ENCODE data around the gene VDR.
"Not testable (repeated sequence)": the region's sequence is repeated elsewhere in the genome, so short reads cannot be mapped to it uniquely, and the experiment has no call there.

Gene VDR

DNA sequence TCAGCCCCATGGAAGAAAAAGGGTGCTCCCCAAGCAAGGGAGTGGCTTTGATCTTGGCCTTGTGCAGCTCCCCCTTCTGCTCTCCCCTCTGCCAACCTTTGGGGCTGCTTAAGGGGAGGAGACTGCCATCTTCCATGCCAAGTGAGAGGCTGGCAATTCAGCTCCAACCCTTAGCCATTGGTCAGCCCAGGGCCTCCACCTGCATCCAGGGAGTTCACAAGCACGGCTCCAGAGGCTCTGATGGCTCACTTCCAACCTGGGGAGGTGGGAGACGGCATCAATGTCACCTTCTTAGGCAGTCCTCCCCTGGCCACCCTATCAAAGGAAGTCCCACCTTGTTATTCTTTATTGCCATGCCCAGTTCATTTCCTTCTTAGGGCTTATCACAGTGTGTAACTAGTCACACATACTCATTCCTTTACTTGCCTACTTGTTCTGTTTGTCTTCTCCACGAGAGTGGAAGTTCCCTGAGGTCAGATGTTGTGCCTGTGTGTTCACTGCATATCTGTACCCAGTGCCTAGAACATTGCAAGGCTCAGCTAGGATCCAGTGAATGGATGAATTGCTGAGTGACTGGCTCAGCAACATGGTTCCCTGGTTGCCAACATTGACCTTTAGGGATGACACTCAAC, 90.1 kb downstream of the VDR start:
- no peak for DNase-seq (ENCODE audit: low read depth, low spot score)

DNA sequence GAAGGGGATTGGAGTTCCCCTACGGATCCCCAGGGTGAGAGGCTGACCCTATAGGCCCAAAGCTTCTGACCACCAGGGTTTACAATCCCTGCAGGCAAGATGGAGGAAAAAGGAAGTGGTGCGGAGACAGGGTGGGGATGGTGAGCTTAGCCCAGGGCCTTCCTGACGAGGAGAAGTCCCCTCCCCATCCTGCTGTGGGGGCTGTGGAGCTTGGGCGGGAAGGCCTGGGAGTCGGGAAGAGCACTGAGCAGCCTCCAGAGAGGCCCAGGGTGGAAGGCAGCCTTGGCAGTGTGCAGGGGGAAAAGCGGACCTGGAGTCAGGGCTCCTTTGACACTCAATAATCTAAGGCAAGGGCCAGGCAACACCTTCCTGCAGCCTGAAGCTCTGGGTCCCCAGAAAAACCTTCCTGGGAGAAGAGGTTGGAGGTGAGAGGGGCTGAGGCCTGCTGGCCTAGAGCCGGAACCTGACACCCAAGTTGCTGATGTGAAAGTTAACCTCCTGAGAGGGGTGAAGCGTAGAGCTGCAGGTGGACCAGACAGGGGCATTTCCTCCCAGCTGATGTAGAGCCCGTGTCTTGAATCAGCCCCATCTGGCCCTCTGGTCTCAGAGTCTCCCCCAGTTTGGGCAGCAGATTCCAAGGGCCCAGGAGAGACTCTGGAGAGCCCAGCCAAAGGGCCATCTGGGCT, 91.1 kb downstream of the VDR start:
- peak; percentile 76 for DNase-seq (ENCODE audit: low read depth, low spot score)

DNA sequence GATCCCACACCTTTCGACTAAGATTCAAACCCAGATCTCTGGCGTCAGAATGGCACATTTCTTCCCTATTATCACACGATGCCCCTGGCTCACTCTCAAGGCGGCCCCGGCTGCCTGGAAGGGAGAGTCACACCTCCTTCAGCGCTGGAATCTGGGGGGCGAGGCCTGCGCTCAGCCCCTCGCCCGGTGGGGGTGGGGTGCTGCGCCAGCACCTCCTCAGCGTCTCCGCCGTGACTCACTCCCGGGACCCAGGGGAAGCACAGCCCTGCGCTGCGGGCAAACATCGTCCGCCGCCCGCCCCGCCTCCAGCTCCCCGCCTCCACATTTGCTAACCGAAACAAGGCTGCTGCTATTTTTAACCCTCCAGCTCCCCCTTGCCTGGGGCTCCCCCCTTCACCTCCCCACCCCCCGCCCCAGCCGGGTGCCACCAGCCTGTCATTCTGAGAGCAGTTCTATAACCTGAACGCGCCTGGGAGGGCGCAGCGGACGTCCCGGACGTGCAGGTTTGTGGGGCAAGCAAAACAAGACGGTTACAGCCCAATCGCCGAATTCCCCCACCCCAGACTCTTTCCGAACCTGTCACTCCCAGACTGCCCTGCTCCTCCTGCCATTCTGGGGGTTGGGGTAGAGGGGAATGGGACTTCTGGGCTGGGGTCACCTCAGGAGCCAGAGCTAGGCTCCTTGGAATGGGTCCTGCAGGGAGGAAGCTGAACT, 91.8 kb downstream of the VDR start:
- DNase-seq (ENCODE audit: low read depth, low spot score): peak; percentile 90

DNA sequence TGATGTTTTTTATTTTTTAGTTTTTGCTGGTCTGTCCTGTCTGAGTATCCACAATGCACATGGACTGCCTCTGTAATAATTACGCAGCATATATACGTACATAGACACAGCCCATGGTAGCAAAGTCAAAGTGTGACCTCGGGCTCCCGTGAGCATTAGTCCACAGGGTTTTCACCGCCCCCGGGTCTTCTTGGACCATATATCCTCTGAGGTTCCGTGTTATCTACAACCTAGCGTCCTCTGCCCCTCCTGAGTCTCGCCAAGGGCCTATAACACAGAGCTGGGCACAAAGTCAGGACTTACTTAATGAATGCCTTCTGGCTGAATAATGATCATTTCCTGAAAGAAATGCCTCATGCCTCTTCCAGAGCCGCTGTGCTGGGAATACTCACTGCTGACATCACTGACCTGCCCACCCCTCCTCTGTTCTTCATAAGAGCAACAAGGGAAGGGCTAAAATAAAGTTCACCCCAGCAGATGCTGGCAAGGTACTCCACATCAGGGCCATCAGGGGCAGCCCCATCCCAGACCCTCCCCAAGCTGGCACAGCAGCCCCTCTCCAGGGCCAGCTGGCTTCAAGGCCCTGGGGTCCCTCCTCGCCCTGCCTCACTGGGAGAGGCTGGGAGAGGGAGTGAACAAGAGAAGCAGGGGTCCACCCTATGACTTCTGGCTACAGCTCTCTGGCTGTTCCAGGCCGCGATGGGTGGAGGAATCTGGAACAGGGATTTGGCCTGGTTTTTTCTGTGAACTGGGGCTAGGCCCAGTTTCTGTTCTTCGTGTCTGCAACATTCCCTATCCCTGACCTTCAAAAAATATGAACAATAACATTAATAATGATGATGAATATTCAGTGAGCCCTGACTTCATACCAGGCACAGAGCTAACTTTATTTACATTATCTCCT, 93.0 kb downstream of the VDR start:
- DNase-seq (ENCODE audit: low read depth, low spot score): peak; percentile 39

DNA sequence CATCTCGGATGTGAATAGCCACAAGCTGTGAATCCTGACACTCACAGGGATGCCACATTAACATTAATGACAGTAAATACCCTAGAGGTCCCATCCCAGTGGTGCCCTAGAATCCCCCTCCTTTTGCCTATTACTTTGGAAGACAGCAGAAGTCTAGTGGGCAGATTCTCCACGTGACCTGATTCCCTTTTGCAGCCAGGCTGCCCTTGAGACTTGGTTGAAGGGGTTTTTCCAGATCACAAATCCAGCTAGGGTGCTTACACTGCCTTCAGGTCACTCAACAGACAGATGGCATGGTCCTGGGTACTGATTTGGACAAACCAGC, 93.8 kb downstream of the VDR start:
- DNase-seq (ENCODE audit: low read depth, low spot score): peak; percentile 70

DNA sequence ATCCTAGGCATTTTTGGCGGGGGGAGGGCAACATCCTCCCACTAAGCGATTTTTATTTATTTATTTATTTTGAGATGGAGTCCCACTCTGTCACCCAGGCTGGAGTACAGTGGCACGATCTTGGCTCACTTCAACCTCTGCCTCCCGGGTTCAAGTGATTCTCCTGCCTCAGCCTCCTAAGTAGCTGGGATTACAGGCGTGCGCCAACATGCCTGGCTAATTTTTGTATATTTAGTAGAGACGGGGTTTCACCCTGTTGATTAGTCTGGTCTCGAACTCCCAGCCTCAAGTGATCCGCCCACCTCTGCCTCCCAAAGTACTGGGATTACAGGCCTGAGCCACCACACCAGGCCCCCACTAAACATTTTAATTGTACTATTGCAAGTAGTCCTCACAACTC, 95.3 kb downstream of the VDR start:
- DNase-seq (ENCODE audit: low read depth, low spot score): not testable (repeated sequence)

DNA sequence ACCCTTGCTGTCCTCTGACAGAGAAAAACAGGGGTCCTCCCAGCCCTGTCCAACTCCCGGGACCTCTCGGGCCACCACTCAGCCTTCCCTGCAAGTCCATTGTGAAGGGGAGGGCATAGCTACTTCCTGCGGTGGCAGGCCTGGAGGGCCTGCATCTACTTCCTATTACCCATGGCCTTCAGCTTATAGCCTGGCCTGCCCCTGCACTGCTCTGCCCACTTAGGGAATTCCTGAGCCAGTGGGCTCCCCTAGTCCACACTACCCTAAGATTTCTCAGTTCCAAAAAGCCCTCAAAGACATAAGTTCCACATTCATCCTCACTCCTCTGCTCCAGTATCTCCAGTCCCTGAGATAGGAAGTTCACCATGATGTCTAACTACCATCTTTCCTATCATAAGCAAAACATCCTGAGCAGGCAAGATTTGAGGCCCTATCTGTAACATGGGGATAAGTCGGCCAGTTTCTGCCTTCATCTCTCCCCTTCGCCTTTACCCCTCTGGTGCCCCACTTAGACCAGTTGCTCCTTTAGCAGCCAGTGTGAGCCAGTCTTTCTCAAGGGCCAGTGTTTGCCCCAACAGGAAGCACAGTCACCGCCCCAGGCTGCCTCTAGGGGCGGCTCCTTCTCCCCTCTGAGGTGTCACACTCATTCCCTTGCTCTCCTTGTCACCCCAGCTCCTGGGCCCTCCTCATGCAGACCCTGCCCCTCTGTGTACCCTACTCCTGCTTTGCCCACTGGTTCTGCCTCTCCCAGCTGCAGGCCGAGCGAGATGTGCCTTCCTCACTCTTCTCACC, 96.0 kb downstream of the VDR start:
- DNase-seq (ENCODE audit: low read depth, low spot score): no peak

DNA sequence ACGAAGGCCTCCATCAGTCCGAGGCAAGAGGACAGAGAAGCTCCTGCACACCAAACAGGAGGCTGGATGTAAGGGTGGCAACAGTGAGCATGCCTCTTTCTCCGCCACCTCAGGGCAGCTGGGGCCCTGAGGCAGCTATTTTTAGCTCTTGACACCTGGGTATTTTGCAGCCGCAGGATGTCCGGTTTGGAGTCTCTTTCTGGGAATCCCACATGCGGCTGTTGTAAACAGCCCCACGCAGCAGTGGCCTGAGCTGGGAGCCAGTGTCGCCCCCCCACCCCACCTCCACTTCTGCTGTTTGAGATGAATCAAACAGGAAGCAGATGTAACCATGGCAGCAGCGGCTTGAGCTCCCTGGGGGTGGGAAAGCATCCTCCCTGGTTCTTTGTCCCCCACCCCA, 96.7 kb downstream of the VDR start:
- DNase-seq (ENCODE audit: low read depth, low spot score): peak; percentile 24

DNA sequence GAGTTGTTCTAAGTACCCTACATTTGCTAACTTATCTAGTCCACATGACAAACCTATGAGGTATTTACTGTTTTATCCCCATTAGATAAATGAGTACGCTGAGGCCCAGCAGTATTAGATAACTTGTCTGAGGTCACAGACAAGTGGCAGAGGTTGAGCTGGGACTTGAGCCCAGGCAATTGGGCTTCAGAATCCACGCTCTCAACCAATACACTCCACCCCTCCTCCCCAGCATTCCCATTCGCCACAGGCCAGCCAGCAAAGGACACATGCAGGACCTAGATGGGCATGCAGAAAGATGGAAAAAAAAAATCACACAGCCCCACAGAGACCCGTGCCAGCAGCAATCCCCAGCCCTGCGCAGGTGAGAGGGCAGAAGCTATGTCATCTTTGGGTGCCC, 97.5 kb downstream of the VDR start:
- no peak for DNase-seq (ENCODE audit: low read depth, low spot score)

DNA sequence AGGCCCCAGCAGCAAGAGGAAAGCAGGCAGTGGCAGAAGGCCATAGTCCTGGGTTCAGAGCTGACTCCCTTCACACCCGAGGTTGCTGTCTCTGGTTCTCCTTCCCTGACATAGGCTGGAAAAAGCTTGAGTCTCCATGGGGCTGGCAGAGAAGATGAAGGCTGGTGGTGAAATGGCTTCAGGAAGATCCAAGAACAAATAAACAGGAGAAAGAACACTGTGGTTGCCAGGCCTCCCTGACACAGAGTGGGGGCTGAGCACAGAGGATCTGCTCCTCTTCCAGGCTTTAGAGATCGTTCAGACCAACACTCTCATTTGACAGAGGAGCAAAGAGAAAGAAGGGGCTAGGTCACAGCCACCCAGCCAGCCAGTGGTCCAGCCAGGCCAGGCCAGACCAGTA, 99.4 kb downstream of the VDR start:
- DNase-seq (ENCODE audit: low read depth, low spot score): no peak

DNA sequence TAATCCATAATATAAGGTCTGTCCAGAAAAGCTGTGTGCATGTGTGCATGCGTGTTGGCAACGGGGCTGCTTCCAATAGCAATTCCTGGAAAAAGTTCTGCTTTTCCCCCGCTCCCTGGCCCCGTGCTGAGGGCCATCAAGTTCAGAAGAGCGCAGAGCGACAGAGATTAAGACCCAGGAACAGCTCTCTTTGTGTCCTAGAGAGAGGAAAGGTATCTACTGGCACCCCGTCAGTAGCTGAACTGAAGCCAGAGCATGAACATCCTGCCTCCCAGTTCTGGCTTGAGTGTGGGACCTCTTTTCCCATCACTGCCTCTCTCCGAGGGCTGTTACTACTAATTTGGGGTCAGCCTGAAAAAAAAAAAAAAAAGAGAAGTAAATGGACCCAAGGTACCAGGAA, 100.6 kb downstream of the VDR start:
- no peak for DNase-seq (ENCODE audit: low read depth, low spot score)

DNA sequence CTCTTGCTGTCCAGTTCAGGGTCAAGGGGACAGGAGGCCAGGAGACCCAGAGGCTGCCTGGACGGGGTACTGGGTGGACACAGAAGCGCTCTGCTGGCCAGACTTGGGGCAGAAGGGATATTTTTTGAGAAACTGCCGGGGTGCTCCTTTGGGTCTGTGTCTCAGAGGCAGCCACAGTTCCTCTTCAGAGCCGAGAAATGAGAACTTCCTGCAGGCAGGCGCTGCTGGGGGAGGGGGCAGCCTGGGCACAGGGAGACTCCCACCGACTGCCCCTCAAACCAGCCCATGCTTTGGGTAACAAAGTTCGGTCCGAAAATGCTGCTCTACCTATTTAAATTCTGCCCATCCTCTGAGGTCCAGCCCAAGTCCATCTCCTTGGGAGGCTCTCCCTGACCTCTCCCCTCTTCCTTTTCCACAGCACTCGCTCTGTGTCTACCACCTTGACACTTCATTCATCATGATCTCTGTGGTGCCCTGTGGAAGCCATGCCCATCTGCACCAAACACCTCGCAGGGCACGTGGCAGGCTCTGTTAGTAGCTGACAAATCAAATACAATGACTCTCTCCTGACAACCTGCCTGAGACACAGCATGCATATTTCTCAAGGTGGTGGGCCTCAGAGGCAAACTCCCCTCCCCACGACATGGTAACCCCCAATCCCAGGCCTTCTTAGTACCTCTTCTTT, 101.5 kb downstream of the VDR start:
- no peak for DNase-seq (ENCODE audit: low read depth, low spot score)

DNA sequence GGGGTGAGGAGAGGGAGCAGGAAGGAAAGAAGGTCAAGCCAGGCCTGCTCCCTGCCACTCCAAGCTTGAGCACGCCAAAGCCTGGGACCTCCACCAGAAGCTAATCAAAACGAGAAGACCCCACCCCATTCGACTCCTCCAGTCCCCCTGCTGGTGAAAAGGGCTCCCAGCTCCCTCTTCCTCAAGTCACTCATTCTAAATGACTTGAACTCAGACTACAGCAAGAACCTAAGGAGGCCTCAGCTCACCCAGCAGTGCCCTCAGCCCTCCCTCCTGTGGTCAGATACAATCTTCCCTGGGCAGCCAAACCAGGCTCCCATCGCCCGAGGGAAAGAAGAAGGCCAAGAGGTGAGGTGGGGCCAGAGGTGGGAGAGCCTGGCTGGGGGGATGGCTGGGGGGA, 102.5 kb downstream of the VDR start:
- DNase-seq (ENCODE audit: low read depth, low spot score): peak; percentile 63

DNA sequence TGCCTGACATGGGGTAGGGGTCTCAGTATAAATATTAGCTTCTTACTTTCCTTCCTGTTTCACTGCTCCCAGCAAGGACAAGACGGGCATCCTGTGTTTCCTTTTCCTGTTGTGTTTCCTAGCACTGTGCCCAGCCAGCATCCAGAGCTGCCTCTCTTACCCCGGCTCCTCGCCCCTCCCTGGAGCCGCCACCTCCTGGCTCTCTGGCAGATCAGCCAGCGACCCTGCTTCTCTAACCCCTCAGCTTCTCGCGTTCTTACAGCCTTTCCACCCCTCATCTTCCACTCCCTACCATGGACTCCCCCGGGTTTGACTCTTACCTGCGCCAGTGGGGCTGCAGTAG, 102.9 kb downstream of the VDR start:
- no peak for DNase-seq (ENCODE audit: low read depth, low spot score)

DNA sequence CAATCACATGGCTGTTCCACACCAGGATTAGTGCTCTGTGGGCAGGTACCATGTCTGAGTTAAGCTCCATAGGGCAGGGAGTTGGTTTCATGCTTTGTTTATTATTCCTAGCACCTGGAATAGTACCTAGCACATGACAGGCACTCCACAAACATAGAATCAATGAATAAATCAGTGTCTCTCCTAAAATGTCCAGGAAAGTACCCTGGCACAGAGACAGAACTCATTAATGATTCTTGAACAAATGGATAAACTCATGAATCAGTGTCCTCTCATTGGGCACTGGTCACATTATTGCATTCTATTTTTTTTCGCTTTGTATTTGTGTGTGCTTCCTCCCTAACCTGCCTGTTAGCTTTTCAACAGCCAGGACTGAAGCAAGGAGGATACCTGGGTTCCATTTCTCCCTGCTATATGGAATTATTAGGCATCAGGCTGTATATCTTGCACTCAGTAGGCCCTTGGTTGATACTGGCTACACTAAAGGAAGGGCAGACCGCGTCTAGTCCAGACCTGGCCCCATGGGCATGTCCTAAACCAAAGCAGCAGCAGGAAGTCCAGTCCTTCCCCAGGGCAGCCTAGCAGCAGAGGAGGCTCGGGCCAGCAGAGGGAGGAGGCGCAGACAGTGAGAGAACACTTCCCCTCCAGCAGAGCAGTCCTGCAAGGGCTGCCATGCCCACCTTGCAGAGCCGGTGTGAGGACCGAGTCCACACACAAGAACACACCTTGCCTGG, 103.5 kb downstream of the VDR start:
- DNase-seq (ENCODE audit: low read depth, low spot score): no peak

DNA sequence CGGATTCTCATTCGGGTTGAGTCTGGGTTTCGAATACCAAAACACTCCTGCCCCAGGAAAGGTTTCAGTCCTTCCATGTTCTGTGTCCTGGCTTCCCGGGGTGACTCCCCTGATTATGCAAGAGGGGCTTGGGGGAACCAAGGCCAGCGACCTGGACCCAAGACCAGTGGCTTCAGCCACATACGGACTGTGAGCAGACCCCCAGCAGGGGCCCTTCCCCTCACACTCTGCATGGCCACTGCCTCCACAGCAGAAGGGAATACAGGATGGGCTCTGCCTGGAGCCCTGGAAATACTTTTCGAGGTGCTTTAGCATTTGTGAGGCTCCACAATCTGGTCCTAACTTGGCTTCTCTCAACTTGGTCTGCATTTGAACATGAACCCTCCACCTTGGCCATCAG, 104.2 kb downstream of the VDR start:
- DNase-seq (ENCODE audit: low read depth, low spot score): no peak

DNA sequence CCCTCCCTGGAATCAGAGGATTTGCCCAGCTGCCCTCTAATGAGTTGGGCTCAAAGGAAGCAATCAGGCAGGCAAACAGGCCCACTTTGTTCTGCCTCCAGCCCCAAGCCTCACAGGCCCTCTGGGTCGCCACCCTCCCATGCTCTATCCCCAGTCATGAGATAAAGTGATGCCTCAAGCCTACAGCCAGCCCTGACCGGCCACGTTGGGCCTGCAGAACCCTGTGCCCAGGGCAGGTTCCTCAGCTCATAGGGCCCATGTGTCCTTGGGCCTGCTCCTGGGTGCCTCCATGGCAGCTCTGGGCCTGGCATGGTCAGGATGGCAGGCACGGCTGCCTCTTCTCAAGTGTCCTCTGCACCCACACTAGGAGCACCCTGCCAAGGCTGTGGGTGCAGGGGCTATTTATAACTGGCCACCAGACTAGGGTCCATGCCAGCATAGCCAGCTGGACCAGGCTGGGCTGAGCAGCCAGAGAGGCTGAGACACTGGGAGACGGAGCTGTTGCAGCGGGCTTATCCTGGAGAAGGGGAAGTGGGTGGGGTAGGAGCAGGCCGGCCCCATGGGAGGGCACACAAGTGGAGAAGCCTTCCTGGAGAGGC, 105.3 kb downstream of the VDR start:
- no peak for DNase-seq (ENCODE audit: low read depth, low spot score)

DNA sequence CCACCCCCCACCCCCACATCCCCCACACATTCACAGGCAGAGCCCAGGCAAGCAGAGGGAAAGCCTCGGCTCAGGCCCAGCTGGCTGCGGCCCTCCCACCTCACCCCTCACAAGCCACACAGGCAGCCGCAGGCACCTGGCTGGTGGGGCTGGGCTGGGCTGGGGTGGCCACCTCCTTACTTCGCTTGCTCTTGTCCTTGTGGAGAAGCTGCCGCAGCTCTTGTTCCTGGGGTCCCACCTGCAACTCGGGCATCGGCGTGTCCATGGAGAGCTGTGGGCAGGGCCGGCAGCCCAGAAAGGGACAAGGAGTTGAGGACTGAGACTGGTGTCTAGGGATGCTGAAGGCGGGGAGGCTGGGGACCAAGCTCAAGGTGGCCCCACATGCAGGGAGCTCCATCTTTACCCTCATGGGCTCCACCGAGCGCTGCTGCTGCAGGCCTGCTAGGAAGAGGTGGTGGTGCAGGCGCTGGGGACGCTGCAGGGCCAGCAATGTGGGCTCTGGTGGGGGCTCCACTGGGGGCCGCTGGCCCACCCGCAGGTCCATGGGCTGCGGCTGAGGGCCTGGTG, 106.3 kb downstream of the VDR start:
- no peak for DNase-seq (ENCODE audit: low read depth, low spot score)

DNA sequence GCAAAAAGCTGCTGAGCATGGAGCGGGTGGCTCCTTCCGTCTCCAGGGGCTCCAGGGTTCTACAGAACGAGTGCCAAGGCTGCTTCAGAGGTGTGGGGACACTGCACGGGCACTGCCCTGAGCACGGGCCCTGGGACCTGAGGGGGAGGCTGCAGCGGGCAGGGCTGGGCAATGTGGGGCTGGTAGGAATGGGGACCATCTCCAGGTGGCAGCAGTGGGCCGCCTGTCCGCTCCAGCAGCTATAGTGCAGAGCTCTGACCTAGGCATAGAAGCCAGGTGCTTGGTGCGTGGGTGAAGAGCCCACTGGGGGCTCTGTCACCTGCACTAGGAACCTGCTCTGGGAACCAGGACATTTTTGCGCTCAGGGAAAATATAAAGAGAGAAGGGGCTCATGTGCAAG, 107.4 kb downstream of the VDR start:
- peak; percentile 73 for DNase-seq (ENCODE audit: low read depth, low spot score)

All from ELF-1 (cell line).